Keratinocyte (primary cell): Measurements from ENCODE around the gene FHIT. TPM values are rescaled to one million over a fixed set of nuclear protein-coding genes. Genes with fewer than 3 reads are reported as not detected.

Experiments
- DNase-seq: peaks from one replicate; pipeline ENCODE4 v3.0.0-alpha.2; 2011; ENCODE audit warnings: low read depth, missing footprints, low spot score
- FAIRE-seq: peaks from 2 replicates; lab custom pipeline; 2011; peaks lifted over from hg19 to GRCh38; lab: Jason Lieb, UNC
- H2AFZ ChIP-seq: 2 replicates; pipeline ENCODE4 v1.6.0; 2012; ENCODE audit warnings: low read length, control low read depth, inconsistent platforms; ENCODE audit not compliant: control insufficient read depth
- H3K27ac ChIP-seq: 2 replicates; pipeline ENCODE4 v1.5.1; 2011; ENCODE audit warnings: low read length; ENCODE audit not compliant: control insufficient read depth, insufficient read depth
- H3K27me3 ChIP-seq: 3 replicates; pipeline ENCODE4 v1.6.0; 2011; ENCODE audit warnings: low read length; ENCODE audit not compliant: control insufficient read depth, insufficient read depth; ENCODE audit errors: extremely low read depth
- H3K36me3 ChIP-seq, 2 experiments: 2 replicates in 1 of 2; 3 replicates in 1 of 2; pipeline ENCODE4 v1.5.1; 2011; ENCODE audit warnings: low read length in 2 of 2, mild to moderate bottlenecking in 1 of 2; ENCODE audit not compliant: control insufficient read depth in 2 of 2, insufficient read depth in 2 of 2; ENCODE audit errors: extremely low read depth in 1 of 2
- H3K4me1 ChIP-seq: 3 replicates; pipeline ENCODE4 v1.5.1; 2011; ENCODE audit warnings: low read length; ENCODE audit not compliant: control insufficient read depth, insufficient read depth; ENCODE audit errors: extremely low read depth
- H3K4me2 ChIP-seq: 3 replicates; pipeline ENCODE4 v1.6.0; 2011; ENCODE audit warnings: low read depth, low read length; ENCODE audit not compliant: control insufficient read depth, insufficient read depth; ENCODE audit errors: extremely low read depth
- H3K4me3 ChIP-seq, 3 experiments: fragments of 200-600 bp in 1 of 3; sonication (generic) in 1 of 3; 2 replicates in 2 of 3; 3 replicates in 1 of 3; pipeline ENCODE4 v1.5.1; 2011 to 2016; ENCODE audit warnings: low read length in 3 of 3, mild to moderate bottlenecking in 3 of 3, control low read depth in 2 of 3, inconsistent platforms in 1 of 3, low read depth in 1 of 3, mixed read lengths in 1 of 3, mixed run types in 1 of 3, moderate library complexity in 1 of 3; ENCODE audit not compliant: control insufficient read depth in 2 of 3, insufficient read depth in 2 of 3; ENCODE audit errors: extremely low read depth in 1 of 3
- H3K79me2 ChIP-seq: 2 replicates; pipeline ENCODE4 v1.6.0; 2012; ENCODE audit warnings: low read length; ENCODE audit not compliant: control insufficient read depth, insufficient read depth
- H3K9ac ChIP-seq: 3 replicates; pipeline ENCODE4 v1.6.0; 2011; ENCODE audit warnings: low read length; ENCODE audit not compliant: control insufficient read depth, insufficient read depth; ENCODE audit errors: extremely low read depth
- H3K9me1 ChIP-seq: 3 replicates; pipeline ENCODE4 v1.6.0; 2011; ENCODE audit warnings: low read length; ENCODE audit not compliant: control insufficient read depth, insufficient read depth; ENCODE audit errors: extremely low read depth
- H3K9me3 ChIP-seq: 2 replicates; pipeline ENCODE4 v1.5.1; 2012; ENCODE audit warnings: low read depth, low read length; ENCODE audit not compliant: control insufficient read depth
- H4K20me1 ChIP-seq: 3 replicates; pipeline ENCODE4 v1.6.0; 2011; ENCODE audit warnings: low read length; ENCODE audit not compliant: control insufficient read depth, insufficient read depth; ENCODE audit errors: extremely low read depth
- CTCF ChIP-seq, 3 experiments: IDR thresholded peaks in 1 of 3; conservative IDR thresholded peaks in 1 of 3; optimal IDR thresholded peaks in 1 of 3; 2 replicates in 2 of 3; 3 replicates in 1 of 3; pipeline versions ENCODE3 to v1.5.1; 2011; ENCODE audit warnings: low read length in 3 of 3, mild to moderate bottlenecking in 3 of 3, moderate library complexity in 2 of 3, control low read depth in 1 of 3, inconsistent platforms in 1 of 3; ENCODE audit not compliant: insufficient read depth in 2 of 3; ENCODE audit errors: extremely low read depth in 1 of 3
- EZH2 ChIP-seq: IDR thresholded peaks from one replicate; pipeline ENCODE4 v1.6.1; 2012; ENCODE audit warnings: inconsistent platforms, mild to moderate bottlenecking, low read length, moderate library complexity
- dilution Hi-C: fragments of 300-500 bp; cut with MboI; formaldehyde crosslinking; loops from one replicate; pipeline ENCODE4 v1.7.0; 2020; ENCODE audit warnings: low sequenced_read_pairs; ENCODE audit not compliant: extremely low pct_ligation_motif_present
- polyA plus RNA-seq, 5 experiments: library from polyadenylated mRNA; depleted of rRNA in 3 of 5; stranded (reverse) in 3 of 5; stranded (forward) in 1 of 5; unstranded in 1 of 5; fragments of >200 nt; gene quantifications; 1 replicate in 1 of 5; 2 replicates in 3 of 5; 3 replicates in 1 of 5; pipeline versions ENCODE4 v1.2.1 to v1.2.3, GENCODE V29; 2011 to 2012; ENCODE audit warnings: missing spikeins in 2 of 5, low read depth in 1 of 5, low replicate concordance in 1 of 5

Gene FHIT
- polyA plus RNA-seq, 1 donor (not counting 4 experiments of a cell fraction or from before 2014, with no cell fraction given): 2.2 TPM

GRCh38 chr3:60053526-60054265 lies 1197.6 kb downstream of the FHIT start:
- H3K36me3 ChIP-seq: no peaks in the 10 kb centered on the region
- peak; percentile 2 for DNase-seq
- H3K4me1 ChIP-seq: peaks cover 16% of the 10 kb centered on the region
- no peak overlapping the region for H3K27ac ChIP-seq
- no peak overlapping the region for H3K9ac ChIP-seq
- no peak overlapping the region for H3K4me2 ChIP-seq
- no peaks in the 10 kb centered on the region for H3K9me3 ChIP-seq
- no peaks in the 10 kb centered on the region for H3K9me1 ChIP-seq
- H2AFZ ChIP-seq: no peak overlapping the region
- no peak overlapping the region for H3K4me3 ChIP-seq
- no peaks in the 10 kb centered on the region for H3K79me2 ChIP-seq
- no peak for TF ChIP-seq CTCF (optimal IDR thresholded peaks at IDR 0.05 in 1 of 3, IDR thresholded peaks at IDR 0.05 in 1 of 3, conservative IDR thresholded peaks at IDR 0.05 in 1 of 3; ENCODE audit: extremely low read depth in 1 of 3, insufficient read depth in 2 of 3, low read length in 3 of 3)
- no peak for TF ChIP-seq EZH2
- H3K27me3 ChIP-seq: no peaks in the 10 kb centered on the region
- H4K20me1 ChIP-seq: no peaks in the 10 kb centered on the region
- FAIRE-seq: no peak
- dilution Hi-C loops: no loop called here

- dilution Hi-C loops: no loop called here
- DNase-seq (no peak), FAIRE-seq (no peak)
Measured at GRCh38 chr3:60048447-60048848, 1202.8 kb downstream of the FHIT start.

More at GRCh38 chr3:60048447-60048848, 1202.8 kb downstream of the FHIT start:
- no peak overlapping the region for H3K27ac ChIP-seq
- H3K9ac ChIP-seq: no peak overlapping the region
- H4K20me1 ChIP-seq: no peaks in the 10 kb centered on the region
- TF ChIP-seq EZH2: no peak
- no peak for TF ChIP-seq CTCF (optimal IDR thresholded peaks at IDR 0.05 in 1 of 3, IDR thresholded peaks at IDR 0.05 in 1 of 3, conservative IDR thresholded peaks at IDR 0.05 in 1 of 3; ENCODE audit: extremely low read depth in 1 of 3, insufficient read depth in 2 of 3, low read length in 3 of 3)
- no peak overlapping the region for H3K4me2 ChIP-seq
- H3K36me3 ChIP-seq: no peaks in the 10 kb centered on the region
- peaks cover 3% of the 10 kb centered on the region for H3K4me1 ChIP-seq
- H2AFZ ChIP-seq: no peak overlapping the region
- no peaks in the 10 kb centered on the region for H3K9me1 ChIP-seq
- no peak overlapping the region for H3K4me3 ChIP-seq
- no peaks in the 10 kb centered on the region for H3K79me2 ChIP-seq
- no peaks in the 10 kb centered on the region for H3K9me3 ChIP-seq
- no peaks in the 10 kb centered on the region for H3K27me3 ChIP-seq
